Astrocyte (in vitro differentiated cells and primary cell): ENCODE measurements around the gene LRRTM1. TPM values are rescaled to one million over a fixed set of nuclear protein-coding genes. Genes with fewer than 3 reads are reported as not detected.

Experiments
- DNase-seq: peaks from one replicate; pipeline ENCODE4 v3.0.0-alpha.2; 2010; ENCODE audit warnings: low read depth
- FAIRE-seq: peaks from 2 replicates; lab custom pipeline; 2011; peaks lifted over from hg19 to GRCh38; lab: Jason Lieb, UNC
- H2AFZ ChIP-seq: 2 replicates; pipeline ENCODE4 v1.6.0; 2012; ENCODE audit warnings: low read depth, low read length, inconsistent platforms
- H3K27ac ChIP-seq: 2 replicates; pipeline ENCODE4 v1.5.1; 2011; ENCODE audit warnings: low read depth, low read length, inconsistent platforms
- H3K27me3 ChIP-seq: 2 replicates; pipeline ENCODE4 v1.6.0; 2011; ENCODE audit warnings: low read length, inconsistent platforms; ENCODE audit not compliant: insufficient read depth
- H3K36me3 ChIP-seq: 2 replicates; pipeline ENCODE4 v1.5.1; 2011; ENCODE audit warnings: low read length, inconsistent platforms; ENCODE audit not compliant: insufficient read depth
- H3K4me1 ChIP-seq: 2 replicates; pipeline ENCODE4 v1.5.1; 2011; ENCODE audit warnings: low read length, inconsistent platforms; ENCODE audit not compliant: insufficient read depth
- H3K4me2 ChIP-seq: 2 replicates; pipeline ENCODE4 v1.6.0; 2012; ENCODE audit warnings: low read length, inconsistent platforms
- H3K4me3 ChIP-seq: 2 replicates; pipeline ENCODE4 v1.5.1; 2011; ENCODE audit warnings: low read depth, mild to moderate bottlenecking, low read length, inconsistent platforms; ENCODE audit not compliant: insufficient read depth
- H3K79me2 ChIP-seq: 2 replicates; pipeline ENCODE4 v1.6.0; 2012; ENCODE audit warnings: mild to moderate bottlenecking, low read length, inconsistent platforms; ENCODE audit not compliant: insufficient read depth
- H3K9ac ChIP-seq: 2 replicates; pipeline ENCODE4 v1.6.0; 2012; ENCODE audit warnings: mild to moderate bottlenecking, low read length, inconsistent platforms
- H3K9me3 ChIP-seq: 2 replicates; pipeline ENCODE4 v1.5.1; 2012; ENCODE audit warnings: low read depth, mild to moderate bottlenecking, low read length, inconsistent platforms; ENCODE audit not compliant: insufficient read depth
- H4K20me1 ChIP-seq: 2 replicates; pipeline ENCODE4 v1.6.0; 2012; ENCODE audit warnings: low read length, inconsistent platforms; ENCODE audit not compliant: insufficient read depth
- H3K27ac Mint-ChIP-seq: one replicate; pipeline ENCODE4 v1.8.0; 2021; ENCODE audit warnings: mild to moderate bottlenecking, mixed read lengths; ENCODE audit not compliant: unreplicated experiment
- H3K27me3 Mint-ChIP-seq: one replicate; pipeline ENCODE4 v1.8.0; 2021; ENCODE audit warnings: low read depth, mixed read lengths; ENCODE audit not compliant: unreplicated experiment
- H3K36me3 Mint-ChIP-seq: one replicate; pipeline ENCODE4 v1.8.0; 2021; ENCODE audit warnings: low read depth, mixed read lengths; ENCODE audit not compliant: unreplicated experiment
- H3K4me1 Mint-ChIP-seq: one replicate; pipeline ENCODE4 v1.8.0; 2021; ENCODE audit warnings: low read depth, mixed read lengths; ENCODE audit not compliant: unreplicated experiment
- H3K4me3 Mint-ChIP-seq: one replicate; pipeline ENCODE4 v1.8.0; 2021; ENCODE audit warnings: mild to moderate bottlenecking, moderate library complexity, mixed read lengths; ENCODE audit not compliant: unreplicated experiment
- H3K9me3 Mint-ChIP-seq: one replicate; pipeline ENCODE4 v1.8.0; 2021; ENCODE audit warnings: mild to moderate bottlenecking, mixed read lengths; ENCODE audit not compliant: unreplicated experiment
- CTCF ChIP-seq: IDR thresholded peaks from 2 replicates; pipeline ENCODE4 v1.5.1; 2011; ENCODE audit warnings: low read depth, mild to moderate bottlenecking, inconsistent platforms, low read length, moderate library complexity; ENCODE audit not compliant: insufficient read depth
- EZH2 ChIP-seq: IDR thresholded peaks from 2 replicates; pipeline ENCODE4 v1.6.1; 2012; ENCODE audit warnings: mild to moderate bottlenecking, low read length, inconsistent platforms; ENCODE audit not compliant: insufficient read depth
- total RNA-seq: library from RNA; stranded (reverse); gene quantifications from 2 replicates; pipeline ENCODE4 v1.2.1, GENCODE V29; 2021

Gene LRRTM1
- total RNA-seq, 1 donor from 2014 or later, result not detected

DNA sequence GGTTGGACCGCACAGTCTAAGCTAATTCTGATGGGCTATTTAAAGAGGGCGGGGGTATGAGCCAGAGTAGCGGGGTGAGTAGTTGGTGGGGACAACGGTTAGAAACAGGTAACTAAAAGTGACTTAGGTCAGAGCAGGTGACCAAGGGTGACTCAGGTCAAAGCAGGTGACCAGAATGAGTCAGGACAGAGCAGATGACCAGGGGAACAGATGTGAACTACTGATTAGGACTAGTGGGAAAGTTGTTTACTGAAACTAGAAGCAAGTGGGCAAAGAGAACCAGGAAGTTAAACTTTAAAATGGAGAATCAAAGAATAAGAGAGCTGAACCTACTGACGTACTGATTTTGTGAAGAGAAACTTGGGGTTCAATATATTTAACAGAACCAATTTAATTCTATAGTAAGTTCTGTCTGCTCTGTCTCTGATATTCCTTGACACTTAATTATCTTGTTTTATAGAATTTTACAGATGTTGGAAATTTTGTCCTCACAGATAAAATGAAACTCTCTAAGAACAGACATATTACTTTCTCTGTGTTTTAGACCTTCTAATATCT lies 7.8 kb upstream of the LRRTM1 start:
- H3K36me3 ChIP-seq, result no peaks in the 10 kb centered on the region
- H3K4me1 ChIP-seq, result no peaks in the 10 kb centered on the region
- no peaks in the 10 kb centered on the region for H3K9me3 ChIP-seq
- no peaks in the 10 kb centered on the region for H3K36me3 Mint-ChIP-seq
- no peaks in the 10 kb centered on the region for H3K27me3 ChIP-seq
- no peaks in the 10 kb centered on the region for H4K20me1 ChIP-seq
- FAIRE-seq (no peak), DNase-seq (no peak)
- no peak for TF ChIP-seq CTCF
- TF ChIP-seq EZH2, result no peak
- peak overlapping the region; percentile 13 for H3K4me3 Mint-ChIP-seq
- no peak overlapping the region for H3K27ac ChIP-seq
- no peaks in the 10 kb centered on the region for H3K9me3 Mint-ChIP-seq
- no peak overlapping the region for H3K4me2 ChIP-seq
- no peak overlapping the region for H2AFZ ChIP-seq
- no peaks in the 10 kb centered on the region for H3K79me2 ChIP-seq
- no peak overlapping the region for H3K9ac ChIP-seq
- no peak overlapping the region for H3K27ac Mint-ChIP-seq
- no peak overlapping the region for H3K4me3 ChIP-seq
- H3K27me3 Mint-ChIP-seq, result peaks cover 21% of the 10 kb centered on the region
- peaks cover 4% of the 10 kb centered on the region for H3K4me1 Mint-ChIP-seq

DNA sequence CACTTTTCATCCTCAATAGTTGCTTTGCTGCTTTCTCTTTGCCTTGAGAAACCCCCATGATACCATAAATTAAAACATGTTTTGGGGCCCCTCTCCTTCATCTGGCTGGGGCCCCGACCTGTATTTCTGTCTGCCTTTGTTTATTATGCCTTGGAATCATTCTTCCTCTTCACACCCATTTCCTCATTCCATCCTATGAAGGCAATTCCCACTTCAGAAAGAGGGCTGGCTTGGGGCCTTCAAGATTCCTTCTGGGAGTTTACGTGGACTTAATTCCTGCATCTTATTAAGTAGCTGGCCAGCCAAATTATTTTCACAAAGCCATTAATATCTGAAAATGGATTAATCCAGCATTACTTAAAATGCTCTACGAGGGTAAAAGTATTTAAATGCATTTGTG lies 6.8 kb upstream of the LRRTM1 start:
- Histone ChIP-seq H4K20me1 (no peaks in the 10 kb centered on the region), H3K36me3 (no peaks in the 10 kb centered on the region), H3K9me3 (no peaks in the 10 kb centered on the region), H3K79me2 (no peaks in the 10 kb centered on the region), H3K27ac (no peak overlapping the region), H3K4me3 (no peak overlapping the region), H3K9ac (no peak overlapping the region), H3K27me3 (no peaks in the 10 kb centered on the region), H3K4me1 (no peaks in the 10 kb centered on the region), H2AFZ (no peak overlapping the region), H3K4me2 (no peak overlapping the region)
- no peaks in the 10 kb centered on the region for H3K36me3 Mint-ChIP-seq
- DNase-seq (no peak), FAIRE-seq (no peak)
- H3K27ac Mint-ChIP-seq, result peak overlapping the region; percentile 81
- TF ChIP-seq EZH2, result no peak
- TF ChIP-seq CTCF, result no peak
- H3K27me3 Mint-ChIP-seq, result peaks cover 21% of the 10 kb centered on the region
- H3K4me1 Mint-ChIP-seq, result peaks cover 4% of the 10 kb centered on the region
- no peaks in the 10 kb centered on the region for H3K9me3 Mint-ChIP-seq
- no peak overlapping the region for H3K4me3 Mint-ChIP-seq

DNA sequence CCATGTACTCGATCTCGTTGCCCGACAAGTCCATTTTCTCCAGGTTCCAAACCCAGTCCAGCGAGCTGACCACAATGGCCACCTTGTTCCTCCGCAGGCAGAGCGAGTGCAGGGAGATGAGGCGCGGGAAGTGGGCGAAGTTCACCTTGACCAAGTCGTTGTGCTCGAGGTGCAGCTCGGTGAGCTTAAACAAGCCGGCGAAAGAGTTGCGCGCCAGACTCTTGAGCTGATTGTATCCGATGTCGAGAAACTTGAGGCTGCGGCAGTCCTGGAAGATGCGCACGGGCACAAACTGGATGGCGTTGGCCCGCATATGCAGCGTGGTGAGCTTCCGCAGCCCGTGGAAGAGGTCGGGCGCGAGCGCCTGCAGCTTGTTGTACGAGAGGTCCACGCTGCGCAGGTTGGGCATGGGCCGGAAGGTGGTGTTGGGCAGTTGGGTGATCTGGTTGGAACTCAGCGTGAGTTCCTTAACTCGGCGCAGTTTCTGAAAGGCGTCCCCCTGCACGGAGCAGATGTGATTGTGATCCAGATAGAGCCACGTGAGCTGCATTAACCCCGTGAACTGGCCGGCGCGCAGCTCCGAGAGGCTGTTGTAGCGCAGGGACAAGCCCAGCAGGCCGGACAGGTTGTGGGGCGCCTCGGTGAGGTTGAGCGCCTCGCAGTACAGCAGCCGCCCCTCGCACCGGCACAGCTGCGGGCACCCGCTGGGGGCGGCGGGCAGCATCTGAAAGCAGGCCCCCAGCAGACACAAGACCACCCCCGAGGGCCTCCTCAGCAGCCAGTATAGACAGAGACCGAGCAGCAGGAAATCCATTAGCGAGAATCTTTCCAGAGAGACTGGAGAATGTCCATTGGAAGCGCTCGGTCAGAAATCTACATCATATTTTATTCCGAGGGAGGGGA lies 1.3 kb downstream of the LRRTM1 start:
- Histone ChIP-seq H3K4me1 (no peaks in the 10 kb centered on the region), H4K20me1 (no peaks in the 10 kb centered on the region), H2AFZ (peak overlapping the region; percentile 63), H3K36me3 (no peaks in the 10 kb centered on the region), H3K27ac (no peak overlapping the region), H3K9me3 (no peaks in the 10 kb centered on the region), H3K9ac (no peak overlapping the region), H3K79me2 (no peaks in the 10 kb centered on the region), H3K27me3 (peaks cover 53% of the 10 kb centered on the region), H3K4me2 (peak overlapping the region; percentile 84), H3K4me3 (no peak overlapping the region)
- no peak overlapping the region for H3K27ac Mint-ChIP-seq
- FAIRE-seq (no peak), DNase-seq (no peak)
- H3K27me3 Mint-ChIP-seq, result peaks cover 75% of the 10 kb centered on the region
- no peaks in the 10 kb centered on the region for H3K36me3 Mint-ChIP-seq
- no peak for TF ChIP-seq CTCF
- TF ChIP-seq EZH2, result peak; percentile 62
- no peaks in the 10 kb centered on the region for H3K9me3 Mint-ChIP-seq
- H3K4me1 Mint-ChIP-seq, result peaks cover 9% of the 10 kb centered on the region
- peak overlapping the region; percentile 83 for H3K4me3 Mint-ChIP-seq
